ENCODE measurements around the gene TCF15. TPM values are rescaled to one million over a fixed set of nuclear protein-coding genes. Genes with fewer than 3 reads are reported as not detected.
"Not testable (repeated sequence)": the region's sequence is repeated elsewhere in the genome, so short reads cannot be mapped to it uniquely, and the experiment has no call there.

TCF15 gene
- total and polyA plus RNA-seq, 2 of the 8 experiments (the other 6 are each of a cell fraction or from before 2014, with no cell fraction given), result 3.7 to 6.9 TPM

DNA sequence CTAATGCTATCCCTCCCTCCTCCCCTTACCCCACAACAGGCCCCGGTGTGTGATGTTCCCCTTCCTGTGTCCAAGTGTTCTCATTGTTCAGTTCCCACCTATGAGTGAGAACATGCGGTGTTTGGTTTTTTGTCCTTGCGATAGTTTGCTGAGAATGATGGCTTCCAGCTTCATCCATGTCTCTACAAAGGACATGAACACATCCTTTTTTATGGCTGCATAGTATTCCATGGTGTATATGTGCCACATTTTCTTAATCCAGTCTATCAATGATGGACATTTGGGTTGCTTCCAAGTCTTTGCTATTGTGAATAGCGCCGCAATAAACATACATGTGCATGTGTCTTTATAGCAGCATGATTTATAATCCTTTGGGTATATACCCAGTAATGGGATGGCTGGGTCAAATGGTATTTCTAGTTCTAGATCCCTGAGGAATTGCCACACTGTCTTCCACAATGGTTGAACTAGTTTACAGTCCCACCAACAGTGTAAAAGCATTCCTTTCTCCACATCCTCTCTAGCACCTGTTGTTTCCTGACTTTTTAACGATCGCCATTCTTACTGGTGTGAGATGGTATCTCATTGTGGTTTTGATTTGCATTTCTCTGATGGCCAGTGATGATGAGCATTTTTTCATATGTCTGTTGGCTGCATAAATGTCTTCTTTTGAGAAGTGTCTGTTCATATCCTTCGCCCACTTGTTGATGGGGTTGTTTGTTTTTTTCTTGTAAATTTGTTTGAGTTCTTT is 31.0 kb downstream of the TCF15 start:
- H3K27ac ChIP-seq (ENCODE audit: low read depth, low read length); H3K4me2 ChIP-seq (ENCODE audit: insufficient read depth in 1 of 2, low read depth in 2 of 2, low read length in 2 of 2); H3K79me1 ChIP-seq (ENCODE audit: low read depth, low read length); H2AK5ac ChIP-seq (ENCODE audit: low read depth, low read length); H3K79me2 ChIP-seq (ENCODE audit: control insufficient read depth in 1 of 2, insufficient read depth in 2 of 2, low read length in 2 of 2); POLR2A ChIA-PET (ENCODE audit: partially characterized antibody); H2BK5ac ChIP-seq (ENCODE audit: low read depth, low read length); H2AFZ ChIP-seq (ENCODE audit: low read length); H3K27me3 ChIP-seq (replicated peaks in 1 of 4; ENCODE audit: control insufficient read depth in 3 of 4, extremely low read depth in 1 of 4, insufficient read depth in 3 of 4, low read length in 3 of 4); FAIRE-seq; H2BK12ac ChIP-seq (ENCODE audit: low read depth, low read length); H3K14ac ChIP-seq (ENCODE audit: insufficient read length); H3K4me3 ChIP-seq (ENCODE audit: extremely low read depth in 1 of 4, insufficient read depth in 2 of 4, low read depth in 3 of 4, low read length in 4 of 4); H3K23me2 ChIP-seq (ENCODE audit: low read depth, low read length); H4K8ac ChIP-seq (ENCODE audit: extremely low read depth, insufficient read depth, low read length); H3K9ac ChIP-seq (replicated peaks in 1 of 4; ENCODE audit: extremely low read depth in 1 of 4, low read depth in 3 of 4, low read length in 3 of 4); H3K23ac ChIP-seq (ENCODE audit: insufficient read length); H4K20me1 ChIP-seq (replicated peaks in 1 of 2; ENCODE audit: control insufficient read depth in 1 of 2, insufficient read depth in 2 of 2, low read length in 2 of 2); H2BK120ac ChIP-seq (replicated peaks; ENCODE audit: low read depth, low read length); H3K56ac ChIP-seq (replicated peaks; ENCODE audit: insufficient read length, low read depth, low read length); H2BK20ac ChIP-seq (ENCODE audit: low read length); H3K4ac ChIP-seq (replicated peaks; ENCODE audit: insufficient read length, low read depth, low read length); H3K36me3 ChIP-seq (ENCODE audit: control insufficient read depth in 2 of 4, insufficient read depth in 4 of 4, low read length in 3 of 4); H4K5ac ChIP-seq (ENCODE audit: insufficient read length, low read depth, low read length); H4K91ac ChIP-seq (replicated peaks; ENCODE audit: insufficient read length, low read length); H3K18ac ChIP-seq (ENCODE audit: extremely low read depth, low read length); DNase-seq (ENCODE audit: low read depth in 1 of 2, low spot score in 2 of 2); H2BK15ac ChIP-seq (ENCODE audit: low read length); H3K9me3 ChIP-seq (ENCODE audit: insufficient read depth in 2 of 2, low read depth in 1 of 2, low read length in 1 of 2): not testable (repeated sequence)
- H3K4me1 ChIP-seq (replicated peaks in 1 of 4; ENCODE audit: control insufficient read depth in 3 of 4, insufficient read depth in 4 of 4, low read length in 3 of 4), result peaks cover 5 to 15% (median 9%) of the 10 kb centered on the region in 4 experiments; a peak in 6 of 7 replicates
- CTCF ChIA-PET (ENCODE audit: partially characterized antibody), result interaction anchor here (1.1 to 8.8 kb wide), 5 partner anchors 16 to 160 kb away, joined by 6 to 73 read pairs (median 9); no protein-coding TSS in a partner anchor
- 86% methylated on average over 6 of the region's 8 CpGs; no CpG with 5 or more reads in 1 of the 2 experiments for WGBS, 2 experiments (ENCODE audit: extremely low coverage in 1 of 2, insufficient coverage in 1 of 2, insufficient read length in 1 of 2, insufficient replicate concordance in 2 of 2, low coverage in 1 of 2, low lambda C conversion rate in 2 of 2, missing lambda C conversion rate in 1 of 2)

All from H1 (cell line).